ENCODE data around the gene PCDHGB1.

PCDHGB1 gene

GRCh38 chr5:141397756-141398551, 48.1 kb downstream of the PCDHGB1 start, which contains the start of gene PCDHGB5:
PCDHGB5 (plus strand) TSS chr5:141397947; CDS start chr5:141398128, 181 bp downstream.
- peak; percentile 59 for DNase-seq (ENCODE audit: low read depth)
- peak within 1 kb of the TSS; percentile 48 for H3K4me3 ChIP-seq (ENCODE audit: low read length)
- TF ChIP-seq CTCF (IDR thresholded peaks at IDR 0.05; ENCODE audit: insufficient read depth, low read depth, low read length, missing control alignments), result peak; percentile 66

DNA sequence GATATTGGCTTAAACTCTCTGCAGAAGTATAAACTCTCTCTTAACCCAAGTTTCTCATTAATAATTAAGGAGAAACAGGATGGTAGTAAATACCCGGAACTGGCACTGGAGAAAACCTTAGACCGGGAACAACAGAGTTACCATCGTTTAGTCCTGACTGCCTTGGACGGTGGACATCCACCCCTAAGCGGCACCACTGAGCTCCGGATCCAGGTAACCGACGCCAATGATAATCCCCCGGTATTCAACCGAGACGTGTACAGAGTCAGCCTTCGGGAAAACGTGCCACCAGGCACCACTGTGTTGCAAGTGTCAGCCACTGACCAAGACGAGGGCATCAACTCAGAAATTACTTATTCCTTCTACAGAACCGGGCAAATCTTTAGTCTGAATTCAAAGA, 48.7 kb downstream of the PCDHGB1 start:
- no peak for TF ChIP-seq CTCF (IDR thresholded peaks at IDR 0.05; ENCODE audit: insufficient read depth, low read depth, low read length, missing control alignments)
- no peak for DNase-seq (ENCODE audit: low read depth)
- H3K4me3 ChIP-seq (ENCODE audit: low read length), result no peak overlapping the region

DNA sequence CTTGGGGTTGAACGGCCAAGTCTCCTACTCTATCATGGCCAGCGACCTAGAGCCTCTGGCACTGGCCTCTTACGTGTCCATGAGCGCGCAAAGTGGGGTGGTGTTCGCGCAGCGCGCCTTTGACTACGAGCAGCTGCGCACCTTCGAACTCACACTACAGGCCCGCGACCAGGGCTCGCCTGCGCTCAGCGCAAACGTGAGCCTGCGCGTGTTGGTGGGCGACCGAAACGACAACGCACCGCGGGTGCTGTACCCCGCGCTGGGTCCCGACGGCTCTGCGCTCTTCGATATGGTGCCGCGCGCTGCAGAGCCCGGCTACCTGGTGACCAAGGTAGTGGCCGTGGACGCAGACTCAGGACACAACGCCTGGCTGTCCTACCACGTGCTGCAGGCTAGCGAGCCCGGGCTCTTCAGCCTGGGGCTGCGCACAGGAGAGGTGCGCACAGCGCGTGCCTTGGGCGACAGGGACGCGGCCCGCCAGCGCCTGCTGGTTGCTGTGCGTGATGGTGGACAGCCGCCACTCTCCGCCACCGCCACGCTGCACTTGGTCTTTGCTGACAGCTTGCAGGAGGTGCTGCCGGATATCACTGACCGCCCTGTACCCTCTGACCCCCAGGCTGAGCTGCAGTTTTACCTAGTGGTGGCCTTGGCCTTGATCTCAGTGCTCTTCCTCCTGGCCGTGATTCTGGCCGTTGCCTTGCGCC, 49.8 kb downstream of the PCDHGB1 start:
- no peak for DNase-seq (ENCODE audit: low read depth)
- no peak for TF ChIP-seq CTCF (IDR thresholded peaks at IDR 0.05; ENCODE audit: insufficient read depth, low read depth, low read length, missing control alignments)
- H3K4me3 ChIP-seq (ENCODE audit: low read length), result no peak overlapping the region
